GM19438 (cell line): ENCODE measurements around the gene SYNCRIP.
"Not testable (repeated sequence)": the region's sequence is repeated elsewhere in the genome, so short reads cannot be mapped to it uniquely, and the experiment has no call there.

Source experiments
- ATAC-seq: cut with Tn5 transposase; IDR thresholded peaks from one replicate; pipeline ENCODE4 v1.9.1; 2021; ENCODE audit warnings: low read depth; ENCODE audit not compliant: unreplicated experiment

Gene SYNCRIP

GRCh38 chr6:85672050-85672449 lies 29.4 kb upstream of the SYNCRIP start:
- no peak for ATAC-seq

- no peak for ATAC-seq
Observed at GRCh38 chr6:85670573-85670972, 27.9 kb upstream of the SYNCRIP start.

- ATAC-seq = peak; percentile 98
Observed at GRCh38 chr6:85669735-85670194, 27.1 kb upstream of the SYNCRIP start.

- ATAC-seq = no peak
Observed at GRCh38 chr6:85662251-85662650, 19.6 kb upstream of the SYNCRIP start.

GRCh38 chr6:85660181-85660611 lies 17.5 kb upstream of the SYNCRIP start:
- no peak for ATAC-seq

GRCh38 chr6:85650606-85651005 lies 7.9 kb upstream of the SYNCRIP start:
- no peak for ATAC-seq

- no peak for ATAC-seq
Observed at GRCh38 chr6:85644279-85644762, 1.6 kb upstream of the SYNCRIP start.

- peak; percentile 62 for ATAC-seq
Observed at GRCh38 chr6:85643537-85644278, 1.0 kb upstream of the SYNCRIP start.

GRCh38 chr6:85641897-85642773 lies 551 bp downstream of the SYNCRIP start:
- ATAC-seq = no peak

GRCh38 chr6:85641522-85641896 lies 1.2 kb downstream of the SYNCRIP start:
- ATAC-seq = no peak

GRCh38 chr6:85640821-85641220 lies 1.9 kb downstream of the SYNCRIP start:
- ATAC-seq = no peak

GRCh38 chr6:85637579-85637978 lies 5.1 kb downstream of the SYNCRIP start:
- no peak for ATAC-seq

GRCh38 chr6:85632164-85632942 lies 10.3 kb downstream of the SYNCRIP start:
- no peak for ATAC-seq

GRCh38 chr6:85631117-85631516 lies 11.6 kb downstream of the SYNCRIP start:
- not testable (repeated sequence) for ATAC-seq

- ATAC-seq = no peak
Observed at GRCh38 chr6:85628353-85628752, 14.3 kb downstream of the SYNCRIP start.

- ATAC-seq = no peak
Observed at GRCh38 chr6:85620308-85620707, 22.4 kb downstream of the SYNCRIP start.

GRCh38 chr6:85614780-85615179 lies 27.9 kb downstream of the SYNCRIP start:
- no peak for ATAC-seq

GRCh38 chr6:85612690-85613474 lies 29.8 kb downstream of the SYNCRIP start:
- no peak for ATAC-seq

GRCh38 chr6:85610182-85610895 lies 32.3 kb downstream of the SYNCRIP start:
- no peak for ATAC-seq
